ENCODE measurements around the gene SLC35G6. TPM values are rescaled to one million over a fixed set of nuclear protein-coding genes. Genes with fewer than 3 reads are reported as not detected.
A peak's percentile ranks its signal among the peaks of the same experiment; 100 is the strongest.
"Not testable (repeated sequence)": the region's sequence is repeated elsewhere in the genome, so short reads cannot be mapped to it uniquely, and the experiment has no call there.

SLC35G6 gene
- total RNA-seq = not detected

GRCh38 chr17:7481275-7481674, at the start of gene SLC35G6:
SLC35G6 (plus strand) TSS chr17:7481446; CDS start chr17:7481517, 71 bp downstream.
- Histone ChIP-seq H3K4me3 (peak within 1 kb of the TSS; percentile 99), H3K4me1 (ENCODE audit: control insufficient read depth in 1 of 2, low read depth in 2 of 2) (peaks cover 29 to 52% of the 10 kb centered on the region in 2 donors), H3K27ac (peak within 1 kb of the TSS; percentile 99 to 100)
- H3K36me3 ChIP-seq; H3K9me3 ChIP-seq; H3K27me3 ChIP-seq (replicated peaks; ENCODE audit: insufficient read depth); DNase-seq (ENCODE audit: low spot score); ATAC-seq (ENCODE audit: insufficient number of reproducible peaks, low FRiP score, low read depth): not testable (repeated sequence)

GRCh38 chr17:7432296-7432695, 49.0 kb upstream of the SLC35G6 start:
- DNase-seq (ENCODE audit: low spot score) = no peak
- Histone ChIP-seq H3K36me3 (no peaks in the 10 kb centered on the region), H3K27me3 (replicated peaks; ENCODE audit: insufficient read depth) (no peaks in the 10 kb centered on the region), H3K9me3 (no peaks in the 10 kb centered on the region), H3K4me1 (ENCODE audit: control insufficient read depth in 1 of 2, low read depth in 2 of 2) (peaks cover 6 to 21% of the 10 kb centered on the region in 2 donors), H3K27ac (no peak overlapping the region), H3K4me3 (no peak overlapping the region)
- ATAC-seq (ENCODE audit: insufficient number of reproducible peaks, low FRiP score, low read depth) = no peak
- TF ChIP-seq CTCF (IDR thresholded peaks at IDR 0.05) = no peak

GRCh38 chr17:7435676-7436555, 45.3 kb upstream of the SLC35G6 start:
- Histone ChIP-seq H3K4me3 (peak overlapping the region; percentile 83), H3K27ac (peak overlapping the region in 1 of 2 donors; percentile 31), H3K36me3 (no peaks in the 10 kb centered on the region), H3K9me3 (no peaks in the 10 kb centered on the region), H3K4me1 (ENCODE audit: control insufficient read depth in 1 of 2, low read depth in 2 of 2) (peaks cover 25 to 52% of the 10 kb centered on the region in 2 donors), H3K27me3 (replicated peaks; ENCODE audit: insufficient read depth) (peaks cover 5% of the 10 kb centered on the region)
- ATAC-seq (ENCODE audit: insufficient number of reproducible peaks, low FRiP score, low read depth) = peak; percentile 2
- no peak for DNase-seq (ENCODE audit: low spot score)
- TF ChIP-seq CTCF (IDR thresholded peaks at IDR 0.05) = no peak

- no peaks in the 10 kb centered on the region for H3K9me3 ChIP-seq
- peak; percentile 79 for TF ChIP-seq CTCF (IDR thresholded peaks at IDR 0.05)
- peaks cover 25 to 53% of the 10 kb centered on the region in 2 donors for H3K4me1 ChIP-seq (ENCODE audit: control insufficient read depth in 1 of 2, low read depth in 2 of 2)
- DNase-seq (ENCODE audit: low spot score) (no peak), ATAC-seq (ENCODE audit: insufficient number of reproducible peaks, low FRiP score, low read depth) (peak; percentile 42)
- H3K4me3 ChIP-seq = peak overlapping the region; percentile 83
- peak overlapping the region in 1 of 2 donors; percentile 42 for H3K27ac ChIP-seq
- no peaks in the 10 kb centered on the region for H3K36me3 ChIP-seq
- H3K27me3 ChIP-seq (replicated peaks; ENCODE audit: insufficient read depth) = peaks cover 5% of the 10 kb centered on the region
Measured at GRCh38 chr17:7436556-7437368, 44.5 kb upstream of the SLC35G6 start.

GRCh38 chr17:7437369-7437863, 43.8 kb upstream of the SLC35G6 start:
- peaks cover 5% of the 10 kb centered on the region for H3K27me3 ChIP-seq (replicated peaks; ENCODE audit: insufficient read depth)
- DNase-seq (ENCODE audit: low spot score) (no peak), ATAC-seq (ENCODE audit: insufficient number of reproducible peaks, low FRiP score, low read depth) (no peak)
- H3K36me3 ChIP-seq = no peaks in the 10 kb centered on the region
- no peak for TF ChIP-seq CTCF (IDR thresholded peaks at IDR 0.05)
- H3K4me3 ChIP-seq = peak overlapping the region; percentile 83
- H3K4me1 ChIP-seq (ENCODE audit: control insufficient read depth in 1 of 2, low read depth in 2 of 2) = peaks cover 25 to 53% of the 10 kb centered on the region in 2 donors
- H3K9me3 ChIP-seq = no peaks in the 10 kb centered on the region
- H3K27ac ChIP-seq = no peak overlapping the region

Data from thoracic aorta (tissue), 2 donors.